SH-SY5Y (cell line): ENCODE measurements around the gene CDCP2.

Source experiments
- GATA2 ChIP-seq: IDR thresholded peaks from 2 replicates; pipeline ENCODE4 v1.6.1; 2011; ENCODE audit warnings: mild to moderate bottlenecking, low read depth, low read length
- GATA3 ChIP-seq: IDR thresholded peaks from 2 replicates; pipeline ENCODE4 v1.6.1; 2011; ENCODE audit warnings: low read depth, mild to moderate bottlenecking, low read length, moderate library complexity

- TF ChIP-seq GATA3 (no peak), GATA2 (no peak)
Observed at GRCh38 chr1:54137534-54138061, 15.2 kb downstream of the CDCP2 start.
